A549 (cell line): ENCODE measurements around the gene DERL3.

Experiments
- CHD4 ChIP-seq: fragments of 200-600 bp; sonication (generic); IDR thresholded peaks from 2 replicates; pipeline ENCODE4 v1.6.1; 2016; ENCODE audit warnings: antibody characterized with exemption, mild to moderate bottlenecking, borderline replicate concordance
- CTCF ChIP-seq: fragments of >200 bp; sonication (Bioruptor Twin); formaldehyde crosslinking; IDR thresholded peaks from 3 replicates; pipeline ENCODE4 v1.5.1; 2016
- ESRRA ChIP-seq: fragments of 150-350 bp; IDR thresholded peaks from 2 replicates; pipeline ENCODE4 v1.6.1; 2014; ENCODE audit warnings: mild to moderate bottlenecking, low read length, borderline replicate concordance
- MYC ChIP-seq: IDR thresholded peaks from 2 replicates; pipeline ENCODE4 v1.6.1; 2012; ENCODE audit warnings: mild to moderate bottlenecking, inconsistent platforms, low read length, improper control_type of control experiment, borderline replicate concordance
- POLR2A ChIP-seq: IDR thresholded peaks from 2 replicates; pipeline ENCODE4 v1.6.1; 2012; ENCODE audit warnings: mild to moderate bottlenecking, low read length
- RAD21 ChIP-seq, 2 experiments: fragments of >200 bp in 1 of 2; sonication (Bioruptor Twin) in 1 of 2; formaldehyde crosslinking in 1 of 2; IDR thresholded peaks in 1 of 2; conservative IDR thresholded peaks in 1 of 2; 2 replicates in 1 of 2; 3 replicates in 1 of 2; pipeline ENCODE4 v1.6.1; 2012 to 2018; ENCODE audit warnings: inconsistent platforms in 1 of 2
- RNF2 ChIP-seq: fragments of 200-600 bp; sonication (generic); IDR thresholded peaks from 2 replicates; pipeline ENCODE4 v1.6.1; 2016; ENCODE audit warnings: low read depth, mild to moderate bottlenecking, antibody characterized with exemption, moderate library complexity, borderline replicate concordance
- SREBF2 ChIP-seq: fragments of 450-650 bp; IDR thresholded peaks from 2 replicates; pipeline ENCODE4 v1.6.1; 2014; ENCODE audit warnings: mild to moderate bottlenecking, moderate library complexity

- TF ChIP-seq POLR2A (no peak), SREBF2 (no peak), RNF2 (no peak), ESRRA (no peak), MYC (no peak), CTCF (no peak), CHD4 (no peak), RAD21 (conservative IDR thresholded peaks at IDR 0.05 in 1 of 2, IDR thresholded peaks at IDR 0.05 in 1 of 2) (no peak)
Measured at GRCh38 chr22:23875801-23876200, 37.0 kb upstream of the DERL3 start.
